Fibroblast of gingiva (primary cell): Measurements from ENCODE around the gene CNOT2.
A peak's percentile ranks its signal among the peaks of the same experiment; 100 is the strongest.
"Not testable (repeated sequence)": the region's sequence is repeated elsewhere in the genome, so short reads cannot be mapped to it uniquely, and the experiment has no call there.

Experiments used
- DNase-seq: peaks from one replicate; pipeline ENCODE4 v3.0.0-alpha.2; 2011; ENCODE audit warnings: low read depth

CNOT2 gene

DNA sequence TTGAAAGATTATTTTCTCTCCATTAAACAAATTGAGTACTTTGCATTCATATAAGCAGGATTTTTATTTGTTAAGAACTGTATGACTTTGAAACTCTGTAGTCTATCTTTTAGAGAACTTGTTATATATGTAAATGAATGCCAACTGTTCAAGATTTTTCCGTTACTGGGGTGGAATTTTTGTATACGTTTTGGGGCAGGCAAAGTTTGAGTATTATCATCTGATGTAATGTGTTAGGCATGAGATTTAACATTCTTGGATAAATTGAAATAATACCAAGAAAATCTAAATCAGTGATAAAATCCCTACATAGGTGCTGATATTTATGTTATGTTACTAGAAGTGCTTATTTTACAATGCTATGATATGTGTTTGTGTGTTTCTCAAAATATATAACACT lies 8.4 kb downstream of the CNOT2 start:
- DNase-seq = no peak

DNA sequence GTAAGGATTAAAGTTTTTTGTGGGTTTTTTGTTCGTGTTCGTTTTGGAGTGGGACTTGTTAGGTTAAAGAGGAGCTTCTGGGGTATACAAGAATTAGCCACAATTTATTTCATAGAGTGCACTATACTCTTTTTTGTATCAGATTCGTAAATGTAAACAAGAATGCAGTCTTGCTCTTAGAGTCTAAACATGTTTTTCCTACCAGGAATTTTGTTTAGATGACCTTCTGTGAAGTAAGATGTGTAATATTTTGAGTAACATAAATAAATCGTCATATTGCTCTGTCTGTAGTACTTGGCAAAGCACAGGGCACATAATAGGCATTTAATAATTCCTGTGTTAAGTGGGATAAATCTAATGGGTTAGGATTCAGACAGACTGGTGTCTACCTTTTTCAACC lies 9.6 kb downstream of the CNOT2 start:
- peak; percentile 8 for DNase-seq

DNA sequence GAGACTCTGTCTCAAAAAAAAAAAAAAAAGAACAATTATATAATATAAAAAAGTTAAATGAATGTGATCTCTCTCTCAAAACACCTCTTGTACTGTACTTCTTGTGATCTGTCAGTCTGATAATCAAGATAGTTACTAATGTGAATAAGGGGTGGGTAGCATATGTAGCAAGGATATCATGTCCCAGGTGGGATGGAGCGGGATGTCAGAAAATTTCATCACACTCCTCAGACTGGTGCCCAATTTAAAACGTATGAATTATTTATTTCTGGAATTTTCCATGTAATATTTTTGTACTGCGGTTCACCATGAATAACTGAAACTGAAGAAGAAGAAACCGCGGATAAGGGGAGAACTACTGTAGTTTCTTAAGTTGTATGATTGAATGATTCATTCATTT lies 11.0 kb downstream of the CNOT2 start:
- no peak for DNase-seq

DNA sequence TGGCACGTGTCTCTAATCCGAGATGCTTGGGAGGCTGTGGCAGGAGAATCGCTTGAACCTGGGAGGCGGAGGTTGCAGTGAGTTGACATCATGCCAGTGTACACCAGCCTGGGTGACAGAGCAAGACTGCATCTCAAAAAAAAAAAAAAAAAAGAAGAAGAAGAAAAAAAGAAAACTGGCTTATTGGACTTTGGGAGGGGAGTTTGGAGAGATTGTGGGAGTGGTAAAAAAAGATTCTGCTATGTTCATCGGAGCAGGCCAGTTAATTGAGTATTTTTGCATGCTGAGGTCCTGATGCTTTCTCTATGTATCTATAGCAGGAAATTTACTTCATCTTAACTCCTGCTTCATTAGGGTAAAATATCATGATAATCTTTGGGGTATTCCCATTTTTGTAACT lies 11.6 kb downstream of the CNOT2 start:
- DNase-seq = no peak

DNA sequence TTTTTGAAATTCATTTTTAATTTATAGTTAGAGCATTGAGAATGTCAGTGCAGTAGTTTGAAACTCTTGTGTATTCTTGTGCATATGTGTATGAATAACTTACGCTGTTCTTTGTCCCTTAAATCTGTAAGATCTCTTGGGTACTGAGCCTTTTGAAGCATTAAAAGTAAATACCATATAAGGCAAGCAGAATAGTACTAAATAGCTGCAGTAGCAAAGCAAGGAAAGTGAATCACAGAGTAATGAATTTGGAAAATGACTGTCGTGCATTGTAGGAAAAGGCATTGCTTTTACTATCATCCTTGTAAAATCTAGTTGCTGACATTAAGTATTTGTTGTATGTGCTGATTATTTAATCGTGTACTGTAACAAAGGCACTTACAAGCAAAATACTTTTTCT lies 12.1 kb downstream of the CNOT2 start:
- no peak for DNase-seq

DNA sequence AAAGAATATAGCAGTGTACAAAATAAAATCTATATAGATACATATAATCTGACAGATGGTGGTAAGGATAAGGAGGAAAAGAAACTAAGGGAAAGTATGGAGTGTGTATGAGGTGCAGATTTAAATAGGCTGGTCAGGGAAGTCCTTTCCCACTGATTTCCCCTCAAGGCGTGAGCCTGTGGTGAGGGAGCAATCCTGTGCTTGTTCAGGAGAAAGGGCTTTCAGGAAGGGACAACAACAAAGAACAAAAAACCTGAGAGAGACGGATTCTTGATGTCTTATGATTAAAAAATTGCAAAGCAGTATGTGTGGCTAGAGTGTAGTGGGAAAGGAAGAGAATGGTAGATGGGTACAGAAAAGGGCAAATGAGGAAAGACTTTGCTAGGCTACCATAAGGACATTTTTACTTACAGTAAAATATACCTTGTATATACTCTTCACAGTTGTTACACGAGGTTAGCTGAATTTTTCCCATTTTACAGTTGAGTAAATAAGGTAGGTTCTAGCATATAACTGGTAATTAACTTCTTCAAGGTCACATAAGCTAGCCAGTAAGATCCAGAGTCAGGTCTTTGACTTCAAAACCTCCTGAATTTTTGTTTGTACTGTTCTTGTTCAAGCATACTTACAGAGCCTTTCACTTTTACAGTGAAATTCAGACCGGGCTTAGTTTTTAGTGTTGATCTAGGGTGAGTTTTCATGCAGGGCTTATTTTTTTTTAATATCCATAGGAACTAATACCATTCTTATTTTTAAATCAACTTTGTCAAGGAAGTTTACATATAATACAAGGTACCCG lies 15.6 kb downstream of the CNOT2 start:
- no peak for DNase-seq

DNA sequence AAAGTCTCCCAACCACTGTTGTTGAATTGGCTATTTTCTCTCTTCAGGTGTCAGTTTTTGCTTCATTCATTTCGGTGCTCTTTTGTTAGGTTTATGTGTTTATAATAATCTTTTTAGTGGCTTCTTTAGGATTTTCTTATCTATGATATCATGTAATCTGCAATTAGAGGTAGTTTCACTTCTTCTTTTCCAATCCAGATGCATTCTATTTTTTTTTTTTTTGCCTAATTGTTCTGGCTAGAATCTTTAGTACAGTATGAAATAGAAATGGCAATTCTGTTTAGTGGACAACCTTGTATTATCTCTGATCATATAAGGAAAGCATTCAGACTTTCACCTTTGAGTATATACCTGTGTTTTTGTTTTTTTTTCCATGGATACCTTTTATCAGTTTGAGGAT lies 17.4 kb downstream of the CNOT2 start:
- no peak for DNase-seq

DNA sequence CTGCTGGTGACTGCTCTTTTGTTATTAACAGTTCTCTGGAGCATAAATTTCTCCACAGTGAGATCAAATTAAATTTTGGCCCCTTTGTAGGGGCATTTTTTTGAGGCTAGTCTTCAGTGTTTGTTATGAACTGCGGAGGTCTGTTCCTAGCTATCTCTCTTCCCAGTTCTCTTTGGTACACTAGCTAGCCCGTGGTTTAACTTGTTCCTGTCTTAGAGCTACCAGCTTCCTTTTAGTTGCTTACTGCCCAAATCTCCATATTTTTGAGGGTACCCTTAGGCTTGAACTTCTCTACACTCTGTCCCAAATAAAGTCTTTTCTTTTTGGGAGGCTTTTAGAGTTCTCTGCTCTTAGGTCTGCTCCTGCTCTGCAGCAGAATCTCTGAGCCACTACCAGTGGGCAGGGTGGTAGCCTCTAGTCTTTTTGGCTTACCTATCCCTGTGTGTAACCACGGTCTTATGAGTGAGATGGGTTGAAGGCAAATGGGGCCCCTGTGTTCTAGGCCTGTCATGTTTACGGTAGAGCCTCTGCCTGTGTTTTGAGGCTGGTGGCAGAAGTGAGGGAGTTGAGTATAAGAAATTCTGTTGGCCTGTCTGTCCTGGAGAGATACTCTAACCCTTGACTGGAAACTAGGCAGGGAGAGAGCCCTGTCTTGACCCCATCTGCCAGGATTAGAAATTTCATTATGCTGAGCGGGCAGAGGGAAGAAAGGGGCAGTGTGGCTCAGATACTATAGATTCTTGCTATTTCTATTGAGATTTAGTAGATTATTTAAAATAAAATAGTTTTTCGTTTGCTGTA lies 21.0 kb downstream of the CNOT2 start:
- no peak for DNase-seq

DNA sequence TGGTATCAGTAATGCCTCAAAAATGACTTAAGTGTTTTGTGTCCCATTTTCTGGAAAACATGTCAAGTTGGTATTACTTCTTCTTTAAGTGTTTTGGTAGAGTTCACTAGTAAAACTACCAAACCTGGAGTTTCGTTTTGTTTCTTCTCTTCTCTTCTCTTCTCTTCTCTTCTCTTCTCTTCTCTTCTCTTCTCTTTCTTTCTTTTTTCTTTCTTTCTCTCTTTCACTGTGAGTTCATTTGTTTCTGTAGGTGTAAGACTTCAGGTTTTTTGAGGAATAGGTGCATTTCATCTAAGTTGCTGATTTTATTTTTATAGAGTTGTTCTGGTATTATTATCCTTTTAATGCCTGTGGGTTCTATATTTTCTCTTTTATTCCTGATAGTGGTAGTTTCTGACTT lies 21.9 kb downstream of the CNOT2 start:
- no peak for DNase-seq

DNA sequence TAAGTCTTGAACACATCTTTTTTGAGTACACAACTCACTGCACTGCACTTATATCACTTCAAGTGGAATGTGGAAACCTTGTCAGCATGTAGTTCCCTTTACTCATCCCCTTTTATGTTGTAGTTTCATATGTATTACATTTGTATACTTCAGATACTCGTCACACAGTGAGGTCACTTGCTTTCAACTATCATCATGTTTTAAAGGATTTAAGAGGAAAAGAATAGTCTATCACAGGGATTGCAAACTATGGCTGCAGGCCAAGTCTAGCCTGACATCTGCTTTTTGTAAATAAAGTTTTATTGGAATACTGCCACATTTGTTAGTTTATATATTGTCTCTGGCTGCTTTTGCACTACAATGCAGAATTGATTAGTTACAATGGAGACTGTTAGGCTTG lies 24.3 kb downstream of the CNOT2 start:
- DNase-seq = peak; percentile 63

DNA sequence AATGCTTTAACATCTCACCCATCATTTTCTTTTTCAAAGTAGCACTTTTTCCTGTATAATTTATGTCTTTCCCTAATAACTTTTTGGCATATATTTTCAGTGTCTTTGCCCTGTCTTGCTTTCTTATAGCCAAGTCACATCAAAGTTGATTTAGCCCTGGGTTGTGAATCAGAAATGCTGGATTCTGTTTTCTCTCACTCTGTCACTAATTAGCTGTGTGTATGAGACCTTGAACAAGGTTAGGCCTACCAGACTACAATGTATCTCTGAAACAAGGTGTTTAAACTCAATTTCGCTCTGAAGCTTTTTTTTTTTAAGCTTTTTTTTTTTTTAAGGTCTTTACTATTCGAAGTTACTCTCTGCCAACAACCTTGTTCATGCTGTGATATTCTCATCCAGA lies 25.7 kb downstream of the CNOT2 start:
- no peak for DNase-seq

DNA sequence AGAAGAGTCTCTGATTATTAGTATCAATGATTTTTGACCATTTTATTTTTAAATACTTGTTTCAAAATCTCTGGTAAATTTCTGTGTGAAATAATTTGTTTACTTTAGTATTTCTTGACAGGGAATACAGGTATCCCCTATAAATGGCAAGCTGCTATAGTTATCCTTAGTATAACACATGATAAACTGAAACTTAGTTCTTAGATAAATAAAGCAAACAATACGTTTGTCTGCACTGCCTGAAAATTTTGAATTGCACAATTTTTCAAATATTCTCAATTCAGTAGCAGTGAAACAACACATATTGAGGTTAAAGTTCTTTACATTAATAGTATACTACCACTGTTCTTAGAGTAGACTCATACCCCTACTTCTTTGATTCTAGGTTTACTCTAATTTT lies 26.9 kb downstream of the CNOT2 start:
- DNase-seq = no peak

DNA sequence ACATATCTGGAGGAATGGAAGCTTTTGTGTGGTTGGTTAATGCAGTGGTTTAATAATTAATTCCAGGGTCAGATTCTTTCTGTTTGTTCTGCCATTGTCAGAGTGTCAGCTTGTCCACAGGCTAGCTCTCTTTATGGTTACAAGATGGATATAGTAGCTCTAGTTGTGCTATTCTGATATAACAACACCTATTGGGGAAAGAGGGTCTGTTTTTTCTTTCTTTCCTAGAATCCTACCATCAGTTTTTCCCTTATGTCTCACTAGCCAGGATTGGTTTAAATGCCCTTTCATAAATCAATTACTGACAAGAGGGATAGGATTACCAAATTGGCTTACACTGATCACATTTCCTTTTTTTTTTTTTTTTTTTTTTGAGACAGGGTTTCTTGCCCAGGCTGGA lies 27.8 kb downstream of the CNOT2 start:
- DNase-seq = peak; percentile 7

DNA sequence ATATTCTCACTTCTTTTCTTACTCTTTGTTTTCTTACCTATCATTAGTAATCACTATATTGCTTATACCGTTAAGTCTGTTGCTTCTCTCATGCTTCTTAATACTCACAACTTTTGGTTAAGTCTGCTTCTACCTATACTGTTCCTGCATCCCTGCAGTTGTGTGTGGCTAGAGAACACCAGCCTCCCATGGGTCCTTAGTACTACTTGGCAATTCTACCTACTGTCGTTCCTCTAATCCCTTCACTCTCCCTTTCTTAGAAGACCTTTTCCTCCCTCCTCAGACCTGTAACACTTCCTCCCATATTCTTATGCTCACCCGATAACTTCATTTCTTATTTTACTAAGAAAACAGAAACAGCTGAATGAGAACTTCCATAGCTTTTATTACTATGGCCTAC lies 29.3 kb downstream of the CNOT2 start:
- DNase-seq = no peak

DNA sequence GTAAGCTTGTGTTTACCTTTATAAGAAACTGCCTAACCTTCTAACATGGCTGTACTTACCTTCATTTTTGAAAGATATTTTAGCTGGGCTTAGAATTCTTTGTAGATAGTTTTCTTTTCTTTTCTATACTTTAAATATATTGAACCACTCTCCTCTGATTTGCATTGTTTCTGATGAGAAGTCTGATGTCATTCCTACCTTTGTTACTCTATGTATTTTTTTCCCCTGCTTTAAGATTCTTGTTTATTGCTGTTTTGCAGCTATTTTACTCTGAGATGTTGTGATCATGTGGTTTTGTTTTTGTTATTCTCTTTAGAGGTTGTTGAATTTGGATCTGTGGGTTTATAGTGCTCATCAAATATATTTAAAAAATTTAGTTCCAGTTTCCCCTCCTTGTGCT lies 31.8 kb downstream of the CNOT2 start:
- no peak for DNase-seq

DNA sequence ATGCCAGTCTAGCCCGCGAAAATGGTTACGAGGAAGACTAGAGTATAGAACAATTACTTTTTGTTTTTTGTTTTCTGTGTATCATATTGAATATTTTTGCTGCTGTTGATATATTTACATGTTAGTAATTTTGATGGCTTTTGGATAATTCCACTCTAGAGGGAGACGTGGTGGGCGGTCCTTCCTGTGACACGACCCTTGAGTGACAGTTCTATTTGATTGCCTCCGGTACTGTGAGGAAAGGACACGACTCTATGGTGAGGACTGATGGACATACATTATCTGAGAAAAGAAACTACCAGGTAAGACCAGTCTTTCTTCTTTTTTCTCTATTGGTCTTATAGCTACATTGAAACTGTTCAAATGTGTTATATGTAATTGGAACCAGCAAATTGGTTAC lies 34.7 kb downstream of the CNOT2 start:
- DNase-seq = no peak

DNA sequence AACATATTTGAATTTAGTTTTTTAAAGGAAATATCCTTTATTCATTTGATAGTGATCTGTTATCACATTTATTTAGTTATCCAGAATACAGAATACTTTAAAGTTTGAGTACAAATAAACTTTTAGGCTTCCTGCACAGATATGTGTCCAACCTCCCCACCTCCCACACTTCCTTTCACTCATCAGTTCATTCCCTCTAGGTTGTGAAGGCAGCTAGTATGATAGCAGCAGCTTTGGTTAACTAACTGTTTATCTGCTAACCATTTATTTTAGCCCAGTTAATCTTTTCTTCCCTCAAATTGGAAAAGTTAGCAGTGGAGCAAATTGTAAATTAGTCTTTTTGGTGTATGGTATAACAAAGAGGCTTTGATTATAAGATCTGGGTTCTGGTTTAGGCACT lies 35.7 kb downstream of the CNOT2 start:
- no peak for DNase-seq

DNA sequence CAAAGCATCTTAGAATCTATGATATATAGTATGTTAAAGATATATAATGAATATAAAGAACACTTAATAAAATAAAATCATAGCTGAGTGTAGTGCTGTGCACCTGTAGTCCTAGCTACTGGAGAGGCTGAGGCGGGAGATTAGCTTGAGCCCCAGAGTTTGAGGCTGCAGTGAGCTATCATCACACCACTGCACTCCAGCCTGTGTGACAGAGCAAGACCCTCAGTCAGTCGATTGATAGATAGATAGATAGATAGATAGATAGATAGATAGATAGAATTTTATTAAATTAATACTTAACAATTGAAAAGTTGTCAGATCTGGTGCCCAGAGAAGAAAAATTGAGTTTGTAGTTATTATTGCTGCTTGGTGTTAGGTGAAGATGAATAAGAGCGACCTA lies 40.0 kb downstream of the CNOT2 start:
- no peak for DNase-seq

DNA sequence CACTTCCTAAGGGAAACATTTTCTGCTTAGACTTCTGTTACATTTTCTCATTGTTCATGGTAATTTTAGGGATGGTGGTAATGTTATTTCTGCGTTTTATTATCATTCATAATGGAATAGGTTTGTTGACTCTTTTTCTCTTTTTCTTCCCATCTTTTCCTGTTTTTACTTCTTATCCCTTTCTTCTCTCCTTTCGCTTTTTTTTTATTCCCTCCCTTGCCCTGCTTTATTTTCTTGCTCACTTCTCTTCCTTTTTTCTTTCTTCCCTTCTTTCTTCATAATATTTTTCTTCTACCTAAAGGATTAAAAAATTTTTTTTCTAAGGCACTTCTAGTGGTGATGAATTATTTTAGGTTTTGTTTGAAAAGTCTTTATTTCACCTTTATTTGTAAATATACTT lies 45.6 kb downstream of the CNOT2 start:
- no peak for DNase-seq

DNA sequence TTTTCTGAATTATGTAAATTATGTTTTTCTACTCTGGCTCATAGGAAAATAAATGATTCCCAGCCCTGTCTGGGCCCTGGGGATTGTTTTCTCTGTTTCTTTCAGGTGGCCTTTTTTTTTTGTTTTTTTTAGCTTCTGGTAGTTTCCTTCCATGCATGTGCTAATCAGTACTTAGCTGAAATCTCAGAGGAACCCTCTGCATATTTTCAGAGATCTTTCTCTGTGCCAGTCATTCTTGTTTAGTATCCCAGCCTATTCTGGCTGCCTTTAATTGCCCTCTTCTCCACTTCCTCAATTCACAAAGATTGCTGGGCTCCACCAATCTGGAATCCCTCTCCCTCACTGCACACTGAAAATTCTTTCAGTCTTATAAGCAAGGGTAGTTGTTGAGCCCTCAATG lies 46.9 kb downstream of the CNOT2 start:
- DNase-seq = peak; percentile 44

DNA sequence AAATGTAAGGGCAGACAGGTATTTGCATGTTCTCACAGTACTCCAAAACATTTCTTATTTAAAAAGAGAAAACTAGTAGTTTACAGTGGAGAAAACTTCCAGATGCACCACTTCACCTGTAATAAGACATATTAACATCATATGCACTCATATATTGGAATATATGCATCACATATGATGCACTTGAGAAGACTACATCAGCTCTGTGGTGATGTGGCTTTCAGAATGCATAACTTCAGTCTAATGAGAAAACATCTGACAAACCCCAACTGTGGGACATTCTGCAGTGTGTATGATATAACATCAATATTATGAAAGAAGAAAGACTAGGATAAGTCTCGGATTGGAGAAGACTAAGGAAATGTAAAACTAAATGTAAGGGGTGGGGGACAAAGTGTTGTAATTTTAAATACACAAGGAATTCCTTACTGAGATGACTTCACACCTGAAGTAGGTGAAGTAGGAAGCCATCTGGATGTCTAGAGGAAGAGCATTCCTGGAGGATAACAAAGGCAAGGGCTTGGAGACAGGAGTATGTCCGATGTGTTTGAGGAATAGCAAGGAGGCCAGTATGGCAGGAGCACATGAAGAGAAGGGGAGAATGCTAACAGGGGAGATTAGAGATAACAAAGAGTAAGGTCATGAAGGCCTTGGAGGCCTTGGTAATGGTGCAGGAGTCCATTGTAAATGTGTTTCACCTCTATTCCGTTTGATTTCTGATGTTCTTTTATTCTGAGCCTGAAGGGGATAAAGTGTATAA lies 49.0 kb downstream of the CNOT2 start:
- DNase-seq = no peak

DNA sequence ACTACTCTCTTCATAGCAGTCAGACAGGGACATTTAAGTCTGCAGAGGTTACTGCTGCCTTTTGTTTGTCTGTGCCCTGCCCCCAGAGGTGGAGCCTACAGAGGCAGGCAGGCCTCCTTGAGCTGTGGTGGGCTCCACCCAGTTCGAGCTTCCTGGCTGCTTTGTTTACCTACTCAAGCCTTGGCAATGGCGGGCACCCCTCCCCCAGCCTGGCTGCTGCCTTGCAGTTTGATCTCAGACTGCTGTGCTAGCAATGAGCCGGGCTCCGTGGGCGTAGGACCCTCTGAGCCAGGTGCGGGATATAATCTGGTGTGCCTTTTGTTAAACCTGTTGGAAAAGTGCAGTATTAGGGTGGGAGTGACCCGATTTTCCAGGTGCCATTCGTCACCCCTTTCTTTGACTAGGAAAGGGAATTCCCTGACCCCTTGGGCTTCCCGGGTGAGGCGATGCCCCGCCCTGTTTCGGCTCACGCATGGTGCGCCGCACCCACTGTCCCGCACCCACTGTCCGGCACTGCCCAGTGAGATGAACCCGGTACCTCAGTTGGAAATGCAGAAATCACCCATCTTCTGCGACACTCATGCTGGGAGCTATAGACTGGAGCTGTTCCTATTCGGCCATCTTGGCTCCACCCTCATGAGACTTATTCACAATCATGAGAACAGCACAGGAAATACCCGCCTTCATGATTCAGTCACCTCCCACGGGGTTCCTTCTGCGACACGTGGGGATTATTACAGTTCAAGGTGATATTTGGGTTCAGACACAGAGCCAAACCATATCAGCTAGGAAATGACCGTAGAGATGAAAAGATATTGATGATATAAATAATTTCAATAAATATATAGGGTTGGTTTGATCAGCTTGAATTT lies 61.7 kb downstream of the CNOT2 start:
- not testable (repeated sequence) for DNase-seq
